ENCODE data around the gene IL17RC.
A peak's percentile ranks its signal among the peaks of the same experiment; 100 is the strongest.
"Not testable (repeated sequence)": the region's sequence is repeated elsewhere in the genome, so short reads cannot be mapped to it uniquely, and the experiment has no call there.

The IL17RC gene

GRCh38 chr3:9897408-9898372 is 19.2 kb upstream of the IL17RC start:
- no peak for TF ChIP-seq CTCF (conservative IDR thresholded peaks at IDR 0.05; ENCODE audit: low read length)
- no peak for DNase-seq (ENCODE audit: low read depth)
- H3K4me3 ChIP-seq (ENCODE audit: low read length), result no peak overlapping the region

GRCh38 chr3:9898467-9899241 is 18.2 kb upstream of the IL17RC start:
- no peak for TF ChIP-seq CTCF (conservative IDR thresholded peaks at IDR 0.05; ENCODE audit: low read length)
- DNase-seq (ENCODE audit: low read depth), result no peak
- H3K4me3 ChIP-seq (ENCODE audit: low read length), result no peak overlapping the region

- no peak for TF ChIP-seq CTCF (conservative IDR thresholded peaks at IDR 0.05; ENCODE audit: low read length)
- H3K4me3 ChIP-seq (ENCODE audit: low read length), result no peak overlapping the region
- no peak for DNase-seq (ENCODE audit: low read depth)
These were observed 17.6 kb upstream of the IL17RC start for GRCh38 chr3:9899289-9899791.

GRCh38 chr3:9900965-9901415 is 15.9 kb upstream of the IL17RC start:
- DNase-seq (ENCODE audit: low read depth), result not testable (repeated sequence)

GRCh38 chr3:9901967-9902366 is 14.9 kb upstream of the IL17RC start:
- no peak for TF ChIP-seq CTCF (conservative IDR thresholded peaks at IDR 0.05; ENCODE audit: low read length)
- DNase-seq (ENCODE audit: low read depth), result no peak
- no peak overlapping the region for H3K4me3 ChIP-seq (ENCODE audit: low read length)

More at GRCh38 chr3:9900965-9901415, 15.9 kb upstream of the IL17RC start:
- not testable (repeated sequence) for H3K4me3 ChIP-seq (ENCODE audit: low read length)

GRCh38 chr3:9902372-9903237 is 14.3 kb upstream of the IL17RC start, which contains the start of gene IL17RE:
TSS of gene IL17RE (plus strand) at chr3:9902848. CDS start at chr3:9902933, 85 bp downstream.
- H3K4me3 ChIP-seq (ENCODE audit: low read length), result peak within 1 kb of the TSS; percentile 20
- DNase-seq (ENCODE audit: low read depth), result no peak

More at GRCh38 chr3:9902372-9903237, 14.3 kb upstream of the IL17RC start, which contains the start of gene IL17RE:
- TF ChIP-seq CTCF (conservative IDR thresholded peaks at IDR 0.05; ENCODE audit: low read length), result no peak
